ENCODE data around the gene GRAMD2A.

The GRAMD2A gene

DNA sequence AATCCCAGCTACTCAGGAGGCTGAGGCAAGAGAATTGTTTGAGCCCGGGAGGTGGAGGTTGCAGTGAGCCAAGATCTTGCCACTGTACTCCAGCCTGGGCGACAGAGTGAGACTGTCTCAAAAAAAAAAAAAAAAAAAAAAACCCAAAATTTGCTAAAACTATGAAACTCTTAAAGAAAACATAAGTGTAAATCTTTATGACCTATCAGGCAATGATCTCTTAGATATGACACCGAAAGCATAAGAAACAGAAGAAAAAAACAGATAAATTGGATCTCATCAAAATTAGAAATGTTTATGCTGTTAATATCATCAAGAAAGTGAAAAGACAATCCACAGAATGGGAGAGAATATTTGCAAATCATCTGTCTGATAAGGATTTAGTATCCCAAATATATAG is 15.3 kb downstream of the GRAMD2A start:
- no peak overlapping the region for H2AFZ ChIP-seq (ENCODE audit: low read length)
- H3K27me3 ChIP-seq (ENCODE audit: insufficient read depth, low read length) = no peaks in the 10 kb centered on the region; the same call in 1 of the 2 replicates
- H3F3A ChIP-seq (ENCODE audit: insufficient read depth, low read length) = no peaks in the 10 kb centered on the region
- no peaks in the 10 kb centered on the region for H3K9me3 ChIP-seq (ENCODE audit: low read length)
- H3K9ac ChIP-seq (ENCODE audit: low read length) = no peak overlapping the region
- H4K20me1 ChIP-seq (ENCODE audit: insufficient read depth, low read length) = no peaks in the 10 kb centered on the region
- H3K4me1 ChIP-seq (ENCODE audit: insufficient read depth, low read length, severe bottlenecking) = no peaks in the 10 kb centered on the region
- no peak overlapping the region for H3K4me2 ChIP-seq (ENCODE audit: low read length)
- H3K79me2 ChIP-seq (ENCODE audit: insufficient read depth, low read length) = no peaks in the 10 kb centered on the region
- TF ChIP-seq, protein P1, sequence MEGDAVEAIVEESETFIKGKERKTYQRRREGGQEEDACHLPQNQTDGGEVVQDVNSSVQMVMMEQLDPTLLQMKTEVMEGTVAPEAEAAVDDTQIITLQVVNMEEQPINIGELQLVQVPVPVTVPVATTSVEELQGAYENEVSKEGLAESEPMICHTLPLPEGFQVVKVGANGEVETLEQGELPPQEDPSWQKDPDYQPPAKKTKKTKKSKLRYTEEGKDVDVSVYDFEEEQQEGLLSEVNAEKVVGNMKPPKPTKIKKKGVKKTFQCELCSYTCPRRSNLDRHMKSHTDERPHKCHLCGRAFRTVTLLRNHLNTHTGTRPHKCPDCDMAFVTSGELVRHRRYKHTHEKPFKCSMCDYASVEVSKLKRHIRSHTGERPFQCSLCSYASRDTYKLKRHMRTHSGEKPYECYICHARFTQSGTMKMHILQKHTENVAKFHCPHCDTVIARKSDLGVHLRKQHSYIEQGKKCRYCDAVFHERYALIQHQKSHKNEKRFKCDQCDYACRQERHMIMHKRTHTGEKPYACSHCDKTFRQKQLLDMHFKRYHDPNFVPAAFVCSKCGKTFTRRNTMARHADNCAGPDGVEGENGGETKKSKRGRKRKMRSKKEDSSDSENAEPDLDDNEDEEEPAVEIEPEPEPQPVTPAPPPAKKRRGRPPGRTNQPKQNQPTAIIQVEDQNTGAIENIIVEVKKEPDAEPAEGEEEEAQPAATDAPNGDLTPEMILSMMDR (IDR thresholded peaks at IDR 0.05; ENCODE audit: low read length) = no peak
- no peak for TF ChIP-seq EZH2 (IDR thresholded peaks at IDR 0.05; ENCODE audit: borderline replicate concordance, low read length)
- no peak overlapping the region for H3K27ac ChIP-seq (ENCODE audit: low read depth, low read length, poor library complexity, severe bottlenecking)
- no peaks in the 10 kb centered on the region for H3K9me2 ChIP-seq (ENCODE audit: low read depth, low read length)
- H3K36me3 ChIP-seq (ENCODE audit: insufficient read depth, low read length) = no peaks in the 10 kb centered on the region
- no peak overlapping the region for H3K4me3 ChIP-seq (ENCODE audit: low read depth, low read length, poor library complexity, severe bottlenecking)

DNA sequence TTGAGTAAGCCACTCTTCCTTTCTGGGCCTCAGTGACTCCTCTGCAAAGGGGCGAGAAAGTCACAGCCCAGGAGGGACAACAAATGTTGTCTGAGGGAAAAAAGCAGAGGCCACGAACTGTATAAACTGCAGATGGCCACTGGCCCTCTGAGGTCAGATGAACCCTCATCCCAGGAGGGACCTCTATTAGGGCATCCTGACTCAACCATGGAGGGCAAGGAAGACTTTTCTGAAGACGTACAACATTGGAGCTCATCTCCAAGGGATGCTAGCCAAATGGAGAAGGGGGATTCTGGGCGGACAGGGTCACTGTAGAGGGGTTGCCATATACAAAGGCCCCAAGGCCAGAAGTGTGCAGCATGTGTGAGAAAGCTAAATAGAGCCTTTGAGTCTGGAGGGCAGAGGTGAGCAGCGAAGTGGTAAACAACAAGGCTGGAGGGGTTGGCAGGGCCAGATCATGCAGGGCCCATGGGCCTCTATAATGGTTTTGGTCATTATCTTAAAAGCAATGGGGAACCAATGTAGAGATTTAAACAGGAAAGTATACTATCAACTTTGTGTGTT is 16.7 kb downstream of the GRAMD2A start:
- no peak overlapping the region for H3K27ac ChIP-seq (ENCODE audit: low read depth, low read length, poor library complexity, severe bottlenecking)
- H3K4me1 ChIP-seq (ENCODE audit: insufficient read depth, low read length, severe bottlenecking) = no peaks in the 10 kb centered on the region
- H2AFZ ChIP-seq (ENCODE audit: low read length) = no peak overlapping the region
- H3K9ac ChIP-seq (ENCODE audit: low read length) = no peak overlapping the region
- no peak for TF ChIP-seq EZH2 (IDR thresholded peaks at IDR 0.05; ENCODE audit: borderline replicate concordance, low read length)
- TF ChIP-seq, protein P1 (IDR thresholded peaks at IDR 0.05; ENCODE audit: low read length) = no peak
- H3K4me3 ChIP-seq (ENCODE audit: low read depth, low read length, poor library complexity, severe bottlenecking) = no peak overlapping the region
- no peaks in the 10 kb centered on the region for H3K36me3 ChIP-seq (ENCODE audit: insufficient read depth, low read length)
- H3K4me2 ChIP-seq (ENCODE audit: low read length) = no peak overlapping the region
- no peaks in the 10 kb centered on the region for H3K9me2 ChIP-seq (ENCODE audit: low read depth, low read length)
- H4K20me1 ChIP-seq (ENCODE audit: insufficient read depth, low read length) = no peaks in the 10 kb centered on the region
- H3K27me3 ChIP-seq (ENCODE audit: insufficient read depth, low read length) = no peaks in the 10 kb centered on the region; the same call in 1 of the 2 replicates
- H3K9me3 ChIP-seq (ENCODE audit: low read length) = no peaks in the 10 kb centered on the region
- H3F3A ChIP-seq (ENCODE audit: insufficient read depth, low read length) = no peaks in the 10 kb centered on the region
- no peaks in the 10 kb centered on the region for H3K79me2 ChIP-seq (ENCODE audit: insufficient read depth, low read length)

DNA sequence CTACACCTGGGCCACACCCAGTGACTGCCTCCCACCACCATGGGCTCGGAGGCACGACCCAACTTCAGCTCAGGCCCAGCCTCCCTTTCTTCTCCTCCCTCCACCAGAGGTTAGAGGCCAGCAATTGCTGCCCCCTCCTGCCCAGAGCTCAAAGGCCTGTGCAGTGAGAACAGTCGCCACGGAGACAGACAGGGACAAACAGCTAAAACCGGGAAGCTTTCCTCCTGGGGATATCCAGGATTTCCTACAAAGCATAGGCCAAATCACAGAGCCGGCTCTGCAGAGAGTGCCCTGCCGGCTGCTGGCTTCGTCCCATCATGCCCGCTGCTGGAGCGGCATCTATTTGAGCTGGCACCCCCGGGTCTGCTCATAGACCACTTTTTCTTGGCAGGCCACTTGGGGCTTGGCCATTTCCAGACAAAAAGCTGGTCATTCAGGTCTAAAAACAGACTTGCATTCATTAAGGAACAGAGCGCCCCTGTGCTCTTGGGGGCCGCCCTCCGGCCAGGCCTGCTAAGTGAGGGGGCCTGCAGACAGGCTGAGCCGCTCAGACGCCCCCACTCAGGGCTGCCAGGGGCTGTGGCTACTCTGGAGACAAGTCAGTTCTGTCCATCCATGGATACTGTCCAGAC is 17.5 kb downstream of the GRAMD2A start:
- Histone ChIP-seq H3K9me3 (ENCODE audit: low read length) (no peaks in the 10 kb centered on the region), H3K79me2 (ENCODE audit: insufficient read depth, low read length) (no peaks in the 10 kb centered on the region), H4K20me1 (ENCODE audit: insufficient read depth, low read length) (no peaks in the 10 kb centered on the region), H3K9ac (ENCODE audit: low read length) (no peak overlapping the region), H3K27me3 (ENCODE audit: insufficient read depth, low read length) (no peaks in the 10 kb centered on the region; the same call in 1 of the 2 replicates), H3F3A (ENCODE audit: insufficient read depth, low read length) (no peaks in the 10 kb centered on the region), H3K9me2 (ENCODE audit: low read depth, low read length) (no peaks in the 10 kb centered on the region), H2AFZ (ENCODE audit: low read length) (no peak overlapping the region), H3K4me3 (ENCODE audit: low read depth, low read length, poor library complexity, severe bottlenecking) (no peak overlapping the region), H3K4me1 (ENCODE audit: insufficient read depth, low read length, severe bottlenecking) (no peaks in the 10 kb centered on the region), H3K36me3 (ENCODE audit: insufficient read depth, low read length) (no peaks in the 10 kb centered on the region), H3K4me2 (ENCODE audit: low read length) (no peak overlapping the region), H3K27ac (ENCODE audit: low read depth, low read length, poor library complexity, severe bottlenecking) (no peak overlapping the region)
- TF ChIP-seq EZH2 (IDR thresholded peaks at IDR 0.05; ENCODE audit: borderline replicate concordance, low read length) = no peak
- TF ChIP-seq, protein P1 (IDR thresholded peaks at IDR 0.05; ENCODE audit: low read length) = no peak
